A549 (cell line): ENCODE results near the gene NIT1. TPM values are rescaled to one million over a fixed set of nuclear protein-coding genes. Genes with fewer than 3 reads are reported as not detected.
A peak's percentile ranks its signal among the peaks of the same experiment; 100 is the strongest.

Experiments
- ATAC-seq, 2 experiments: fragments of 200-7000 bp in 1 of 2; fragments of >200 bp in 1 of 2; cut with Nextera tagmentation in 1 of 2; cut with Tn5 transposase in 1 of 2; 3 replicates each; pipeline versions ENCODE4 v1.8.0 to v1.9.1; 2018 to 2020; ENCODE audit warnings: mild to moderate bottlenecking in 1 of 2, moderate library complexity in 1 of 2
- CTCF ChIA-PET: fragments of 300-600 bp; sonication (Branson Sonifier 250); formaldehyde crosslinking; extraction: SDS; loops from one replicate; lab custom pipeline; 2021; ENCODE audit warnings: antibody characterized with exemption, inconsistent platforms; lab: Yijun Ruan, JAX
- POLR2A ChIA-PET: fragments of 350-600 bp; formaldehyde crosslinking; extraction: SDS; loops from one replicate; lab custom pipeline; 2021; ENCODE audit warnings: antibody characterized with exemption, inconsistent platforms; lab: Yijun Ruan, JAX
- DNase-seq, 2 experiments: peaks; one replicate each; pipeline versions ENCODE4 v3.0.0 to v3.0.0-alpha.2; 2011 to 2016; ENCODE audit warnings: low read depth in 1 of 2, low spot score in 1 of 2
- FAIRE-seq: peaks from 2 replicates; lab custom pipeline; 2011; peaks lifted over from hg19 to GRCh38; lab: Jason Lieb, UNC
- H3K27ac ChIP-seq, 2 experiments: fragments of >200 bp; sonication (Bioruptor Twin); formaldehyde crosslinking; 3 replicates each; pipeline ENCODE4 v1.5.1; 2016 to 2017
- H3K4me1 ChIP-seq: fragments of >200 bp; sonication (Bioruptor Twin); formaldehyde crosslinking; 3 replicates; pipeline ENCODE4 v1.6.1; 2016
- H3K4me2 ChIP-seq: fragments of >200 bp; sonication (Bioruptor Twin); formaldehyde crosslinking; 3 replicates; pipeline ENCODE4 v1.6.1; 2016
- H3K4me3 ChIP-seq: fragments of >200 bp; sonication (Bioruptor Twin); formaldehyde crosslinking; 3 replicates; pipeline ENCODE4 v1.5.1; 2016
- H3K9me3 ChIP-seq: fragments of >200 bp; sonication (Bioruptor Twin); formaldehyde crosslinking; 3 replicates; pipeline ENCODE4 v1.6.1; 2016
- BHLHE40 ChIP-seq: IDR thresholded peaks from 2 replicates; pipeline ENCODE4 v1.6.1; 2012; ENCODE audit warnings: low read depth, low read length, inconsistent platforms
- CBX8 ChIP-seq: fragments of 200-600 bp; sonication (generic); IDR thresholded peaks from 2 replicates; pipeline ENCODE4 v1.6.1; 2016
- CHD4 ChIP-seq: fragments of 200-600 bp; sonication (generic); IDR thresholded peaks from 2 replicates; pipeline ENCODE4 v1.6.1; 2016; ENCODE audit warnings: antibody characterized with exemption, mild to moderate bottlenecking, borderline replicate concordance
- EHF ChIP-seq: fragments of 250-450 bp; sonication (Bioruptor Pico); IDR thresholded peaks from 2 replicates; pipeline ENCODE4 v1.5.0; 2020; ENCODE audit warnings: mild to moderate bottlenecking
- EHMT2 ChIP-seq: fragments of 200-600 bp; sonication (generic); IDR thresholded peaks from 2 replicates; pipeline ENCODE4 v1.6.1; 2016; ENCODE audit warnings: antibody characterized with exemption, low read depth, mild to moderate bottlenecking, moderate library complexity
- ELK1 ChIP-seq: fragments of 150-350 bp; IDR thresholded peaks from 2 replicates; pipeline ENCODE4 v1.6.1; 2014; ENCODE audit warnings: low read depth, mild to moderate bottlenecking, low read length
- FOSL2 ChIP-seq, 2 experiments: fragments of 450-650 bp in 1 of 2; fragments of >200 bp in 1 of 2; sonication (Bioruptor Twin) in 1 of 2; formaldehyde crosslinking; IDR thresholded peaks; 2 replicates each; pipeline versions ENCODE4 v1.5.0 to v1.6.1; 2016 to 2020; ENCODE audit warnings: mild to moderate bottlenecking in 1 of 2, moderate library complexity in 1 of 2
- FOXS1 ChIP-seq: fragments of 250-450 bp; sonication (Bioruptor Pico); IDR thresholded peaks from 2 replicates; pipeline ENCODE4 v1.5.0; 2020; ENCODE audit warnings: mild to moderate bottlenecking, moderate library complexity
- GATA3 ChIP-seq: IDR thresholded peaks from 2 replicates; pipeline ENCODE4 v1.6.1; 2012; ENCODE audit warnings: borderline replicate concordance
- HEYL ChIP-seq: fragments of 250-450 bp; sonication (Bioruptor Pico); IDR thresholded peaks from 2 replicates; pipeline ENCODE4 v1.8.0; 2021; ENCODE audit warnings: mild to moderate bottlenecking, moderate library complexity
- JUN ChIP-seq, 2 experiments: fragments of >200 bp; sonication (Bioruptor Twin); formaldehyde crosslinking; IDR thresholded peaks; 2 replicates in 1 of 2; 3 replicates in 1 of 2; pipeline ENCODE4 v1.6.1; 2016 to 2017
- MYC ChIP-seq: IDR thresholded peaks from 2 replicates; pipeline ENCODE4 v1.6.1; 2012; ENCODE audit warnings: mild to moderate bottlenecking, inconsistent platforms, low read length, improper control_type of control experiment, borderline replicate concordance
- PBX3 ChIP-seq: IDR thresholded peaks from 2 replicates; pipeline ENCODE4 v1.6.1; 2012
- PHF8 ChIP-seq: fragments of 200-600 bp; sonication (generic); IDR thresholded peaks from 2 replicates; pipeline ENCODE4 v1.6.1; 2016; ENCODE audit warnings: low read depth, mild to moderate bottlenecking, antibody characterized with exemption, moderate library complexity, borderline replicate concordance
- POLR2AphosphoS2 ChIP-seq: conservative IDR thresholded peaks from 2 replicates; pipeline ENCODE4 v1.6.1; 2012; ENCODE audit warnings: low read length, improper control_type of control experiment, inconsistent platforms
- RAD21 ChIP-seq, 2 experiments: fragments of >200 bp in 1 of 2; sonication (Bioruptor Twin) in 1 of 2; formaldehyde crosslinking in 1 of 2; IDR thresholded peaks in 1 of 2; conservative IDR thresholded peaks in 1 of 2; 2 replicates in 1 of 2; 3 replicates in 1 of 2; pipeline ENCODE4 v1.6.1; 2012 to 2018; ENCODE audit warnings: inconsistent platforms in 1 of 2
- RNF2 ChIP-seq: fragments of 200-600 bp; sonication (generic); IDR thresholded peaks from 2 replicates; pipeline ENCODE4 v1.6.1; 2016; ENCODE audit warnings: low read depth, mild to moderate bottlenecking, antibody characterized with exemption, moderate library complexity, borderline replicate concordance
- SMC3 ChIP-seq: fragments of >200 bp; sonication (Bioruptor Twin); formaldehyde crosslinking; IDR thresholded peaks from 3 replicates; pipeline ENCODE4 v1.6.1; 2018; ENCODE audit warnings: inconsistent platforms
- TFCP2L1 ChIP-seq: fragments of 250-450 bp; sonication (Bioruptor Pico); IDR thresholded peaks from 2 replicates; pipeline ENCODE4 v1.5.0; 2021; ENCODE audit warnings: mild to moderate bottlenecking
- TP53 ChIP-seq: fragments of 250-450 bp; sonication (Bioruptor Pico); IDR thresholded peaks from 2 replicates; pipeline ENCODE4 v1.5.0; 2021; ENCODE audit warnings: mild to moderate bottlenecking, moderate library complexity
- WGBS: methylation state at CpG from one replicate; pipeline ENCODE4 v1.1.6; 2017; ENCODE audit errors: missing lambda C conversion rate; 5-methylcytosine and 5-hydroxymethylcytosine counted together
- polyA plus RNA-seq, 4 experiments: library from polyadenylated mRNA; depleted of rRNA in 3 of 4; stranded (reverse); fragments of >200 nt; fragmentation: RNase III in 1 of 4; extraction: RNeasy Plus Mini Kit Qiagen cat#74134 plus additional on column Dnase treatment in 1 of 4; gene quantifications; 2 replicates in 3 of 4; 3 replicates in 1 of 4; pipeline ENCODE4 v1.2.3, GENCODE V29; 2011 to 2017
- TF ChIP-seq, protein P1 (sequence below): fragments of >200 bp; sonication (Bioruptor Twin); formaldehyde crosslinking; IDR thresholded peaks from 3 replicates; pipeline ENCODE4 v1.5.1; 2016

The NIT1 gene
- polyA plus RNA-seq, 2 of the 4 experiments (the other 2 are of a cell fraction), result 29.9 to 44.5 TPM

GRCh38 chr1:161069241-161069640, 48.7 kb upstream of the NIT1 start (continued):
- no peak for TF ChIP-seq CHD4
- no peak for TF ChIP-seq BHLHE40
- TF ChIP-seq FOXS1 (CRISPR knock-in tag), result no peak
- TF ChIP-seq CBX8, result no peak
- TF ChIP-seq, all 56 proteins: peak for 0

GRCh38 chr1:161069731-161070270, 48.1 kb upstream of the NIT1 start, which contains the start of gene ARHGAP30:
Gene ARHGAP30 (minus strand): TSS chr1:161069891. CDS start chr1:161069624, 267 bp downstream.
- ChIA-PET CTCF (interaction anchor here (0.7 to 13.9 kb wide), 10 partner anchors 10 to 122 kb away, joined by 3 to 319 read pairs (median 7); partner anchors contain the start of genes KLHDC9 and NECTIN4), POLR2A (no interaction called here)
- 88% methylated on average over 9 of the region's 9 CpGs for WGBS
- Histone ChIP-seq H3K27ac (0 out of 6 replicates have a peak within 1 kb of the TSS, but pooled peaks of 1 of the 2 experiments have one; percentile 18), H3K4me3 (no peak within 1 kb of the TSS), H3K4me2 (no peak within 1 kb of the TSS), H3K4me1 (peaks cover 23% of the 10 kb centered on the region), H3K9me3 (no peaks in the 10 kb centered on the region)
- DNase-seq, result no peak
- FAIRE-seq, result no peak
- no peak for ATAC-seq
- TF ChIP-seq HEYL (CRISPR knock-in tag), result no peak
- no peak for TF ChIP-seq TP53 (CRISPR knock-in tag)

DNA sequence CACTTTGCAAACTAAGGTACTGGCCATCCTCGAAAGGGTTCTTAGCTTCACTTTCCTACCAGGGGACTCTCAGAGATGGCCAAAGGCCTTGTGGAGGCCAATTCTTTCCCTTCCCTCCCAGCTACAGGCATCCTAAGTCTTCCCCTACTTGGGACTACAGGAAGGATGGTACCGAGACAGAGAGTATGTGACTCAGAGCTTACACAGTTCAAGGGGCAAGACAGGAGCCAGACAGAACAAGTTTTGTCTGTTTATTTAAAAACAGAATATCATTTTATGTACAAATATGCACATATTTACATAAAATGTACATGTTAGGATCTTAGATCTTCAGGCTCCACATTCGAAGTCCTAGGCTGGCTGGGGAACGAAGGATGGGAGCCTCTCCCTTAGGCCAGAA, 47.1 kb upstream of the NIT1 start:
- ChIA-PET POLR2A (interaction anchor here (0.6 kb wide), 1 partner anchor 71 kb away, joined by 4 read pairs; no protein-coding TSS in a partner anchor), CTCF (interaction anchor here (0.6 to 13.9 kb wide), 24 partner anchors 9 to 121 kb away, joined by 3 to 319 read pairs (median 7); partner anchors contain the start of genes B4GALT3, ITLN2, KLHDC9 and NECTIN4)
- no peak for DNase-seq
- Histone ChIP-seq H3K9me3 (no peaks in the 10 kb centered on the region), H3K4me3 (no peak overlapping the region), H3K4me2 (no peak overlapping the region), H3K27ac (no peak overlapping the region), H3K4me1 (peaks cover 27% of the 10 kb centered on the region)
- TF ChIP-seq BHLHE40, result no peak
- no peak for TF ChIP-seq CBX8
- no peak for TF ChIP-seq MYC
- TF ChIP-seq EHF (CRISPR knock-in tag), result no peak
- TF ChIP-seq EHMT2, result no peak
- no peak for TF ChIP-seq PBX3
- TF ChIP-seq FOSL2 (IDR thresholded peaks at IDR 0.05), result no peak
- TF ChIP-seq FOSL2 (CRISPR knock-in tag; IDR thresholded peaks at IDR 0.05), result no peak
- TF ChIP-seq GATA3, result no peak
- no peak for TF ChIP-seq PHF8
- no peak for TF ChIP-seq POLR2AphosphoS2
- no peak for TF ChIP-seq RNF2
- no peak for TF ChIP-seq TFCP2L1
- TF ChIP-seq JUN (IDR thresholded peaks at IDR 0.05), result no peak
- no peak for ATAC-seq
- no peak for FAIRE-seq
- 67% methylated on average over 4 of the region's 4 CpGs for WGBS

GRCh38 chr1:161071886-161072371, 46.0 kb upstream of the NIT1 start:
- peak; percentile 70 to 72 for DNase-seq
- H3K4me2 ChIP-seq, result no peak overlapping the region
- peaks cover 27% of the 10 kb centered on the region for H3K4me1 ChIP-seq
- peak; percentile 77 to 83 for ATAC-seq
- no peak overlapping the region for H3K4me3 ChIP-seq
- CTCF ChIA-PET, result interaction anchor here (0.6 to 13.9 kb wide), 36 partner anchors 8 to 345 kb away, joined by 3 to 319 read pairs (median 5); partner anchors contain the start of genes B4GALT3, DEDD, F11R and ITLN2
- peak; percentile 73 to 81 for TF ChIP-seq RAD21 (conservative IDR thresholded peaks at IDR 0.05 in 1 of 2, IDR thresholded peaks at IDR 0.05 in 1 of 2)
- no peak for TF ChIP-seq ELK1
- peak; percentile 91 for TF ChIP-seq SMC3
- TF ChIP-seq, protein P1, sequence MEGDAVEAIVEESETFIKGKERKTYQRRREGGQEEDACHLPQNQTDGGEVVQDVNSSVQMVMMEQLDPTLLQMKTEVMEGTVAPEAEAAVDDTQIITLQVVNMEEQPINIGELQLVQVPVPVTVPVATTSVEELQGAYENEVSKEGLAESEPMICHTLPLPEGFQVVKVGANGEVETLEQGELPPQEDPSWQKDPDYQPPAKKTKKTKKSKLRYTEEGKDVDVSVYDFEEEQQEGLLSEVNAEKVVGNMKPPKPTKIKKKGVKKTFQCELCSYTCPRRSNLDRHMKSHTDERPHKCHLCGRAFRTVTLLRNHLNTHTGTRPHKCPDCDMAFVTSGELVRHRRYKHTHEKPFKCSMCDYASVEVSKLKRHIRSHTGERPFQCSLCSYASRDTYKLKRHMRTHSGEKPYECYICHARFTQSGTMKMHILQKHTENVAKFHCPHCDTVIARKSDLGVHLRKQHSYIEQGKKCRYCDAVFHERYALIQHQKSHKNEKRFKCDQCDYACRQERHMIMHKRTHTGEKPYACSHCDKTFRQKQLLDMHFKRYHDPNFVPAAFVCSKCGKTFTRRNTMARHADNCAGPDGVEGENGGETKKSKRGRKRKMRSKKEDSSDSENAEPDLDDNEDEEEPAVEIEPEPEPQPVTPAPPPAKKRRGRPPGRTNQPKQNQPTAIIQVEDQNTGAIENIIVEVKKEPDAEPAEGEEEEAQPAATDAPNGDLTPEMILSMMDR, result peak; percentile 75
- FAIRE-seq, result no peak
- H3K27ac ChIP-seq, result peak overlapping the region in 1 of 2 experiments; percentile 51; a peak in 2 of 6 replicates
- POLR2A ChIA-PET, result interaction anchor here (0.6 to 0.7 kb wide), 2 partner anchors 16 to 20 kb away, joined by 3 read pairs; no protein-coding TSS in a partner anchor
- 62% methylated on average over 9 of the region's 9 CpGs for WGBS
- no peaks in the 10 kb centered on the region for H3K9me3 ChIP-seq
